Smooth muscle cell (in vitro differentiated cells): ENCODE measurements around the gene AP1B1. TPM values are rescaled to one million over a fixed set of nuclear protein-coding genes. Genes with fewer than 3 reads are reported as not detected.

Experiments used
- DNase-seq: peaks from one replicate; lab custom pipeline; 2025; ENCODE audit not compliant: unreplicated experiment; lab: John Stamatoyannopoulos, UW
- H2AFZ ChIP-seq: fragments of 200-600 bp; sonication (generic); 2 replicates; pipeline ENCODE4 v1.6.0; 2016; ENCODE audit warnings: antibody characterized with exemption, low read depth, mild to moderate bottlenecking
- H3F3A ChIP-seq: fragments of 200-600 bp; sonication (generic); 2 replicates; pipeline ENCODE4 v1.6.0; 2017; ENCODE audit warnings: antibody characterized with exemption, low read depth
- H3K27ac ChIP-seq: fragments of 200-600 bp; sonication (generic); 2 replicates; pipeline ENCODE4 v1.5.1; 2016; ENCODE audit warnings: low read depth, mild to moderate bottlenecking
- H3K27me3 ChIP-seq: fragments of 200-600 bp; sonication (generic); 2 replicates; pipeline ENCODE4 v1.6.1; 2016; ENCODE audit warnings: low read depth, mild to moderate bottlenecking
- H3K36me3 ChIP-seq: fragments of 200-600 bp; sonication (generic); 2 replicates; pipeline ENCODE4 v1.5.1; 2016; ENCODE audit warnings: low read depth
- H3K4me1 ChIP-seq: fragments of 200-600 bp; sonication (generic); 2 replicates; pipeline ENCODE4 v1.5.1; 2016; ENCODE audit warnings: low read depth
- H3K4me2 ChIP-seq: fragments of 200-600 bp; sonication (generic); 2 replicates; pipeline ENCODE4 v1.6.0; 2016; ENCODE audit warnings: mild to moderate bottlenecking
- H3K4me3 ChIP-seq: fragments of 200-600 bp; sonication (generic); 2 replicates; pipeline ENCODE4 v1.5.1; 2016; ENCODE audit warnings: mild to moderate bottlenecking
- H3K79me2 ChIP-seq: fragments of 200-600 bp; sonication (generic); 2 replicates; pipeline ENCODE4 v1.6.0; 2016; ENCODE audit warnings: low read depth, mild to moderate bottlenecking
- H3K9ac ChIP-seq: fragments of 200-600 bp; sonication (generic); 2 replicates; pipeline ENCODE4 v1.6.0; 2016; ENCODE audit warnings: low read depth
- H3K9me3 ChIP-seq: fragments of 200-600 bp; sonication (generic); replicated peaks from 2 replicates; pipeline ENCODE4 v1.5.1; 2016; ENCODE audit warnings: low read depth
- H4K20me1 ChIP-seq: fragments of 200-600 bp; sonication (generic); 2 replicates; pipeline ENCODE4 v1.6.0; 2016; ENCODE audit warnings: low read depth
- WGBS: methylation state at CpG from one replicate; pipeline ENCODE4 v1.1.7; 2016; ENCODE audit warnings: low lambda C conversion rate; 5-methylcytosine and 5-hydroxymethylcytosine counted together
- polyA plus RNA-seq: library from polyadenylated mRNA; unstranded; fragments of >200 nt; fragmentation: Nextera tagmentation; extraction: Ambion mirVana; gene quantifications from 2 replicates; pipeline ENCODE4 v1.2.1, GENCODE V29; 2016
- total RNA-seq: library from RNA; depleted of rRNA; stranded (reverse); fragments of >200 nt; gene quantifications from 2 replicates; pipeline ENCODE4 v1.2.3, GENCODE V29; 2014
- TF ChIP-seq, protein P1 (sequence below): fragments of 200-600 bp; sonication (generic); IDR thresholded peaks from 2 replicates; pipeline ENCODE4 v1.5.1; 2017; ENCODE audit warnings: borderline replicate concordance, mild to moderate bottlenecking, antibody characterized with exemption; ENCODE audit not compliant: insufficient read depth, poor library complexity, severe bottlenecking

Gene AP1B1
- total and polyA plus RNA-seq, 2 experiments from 2014 or later = 30.3 to 38.5 TPM

DNA sequence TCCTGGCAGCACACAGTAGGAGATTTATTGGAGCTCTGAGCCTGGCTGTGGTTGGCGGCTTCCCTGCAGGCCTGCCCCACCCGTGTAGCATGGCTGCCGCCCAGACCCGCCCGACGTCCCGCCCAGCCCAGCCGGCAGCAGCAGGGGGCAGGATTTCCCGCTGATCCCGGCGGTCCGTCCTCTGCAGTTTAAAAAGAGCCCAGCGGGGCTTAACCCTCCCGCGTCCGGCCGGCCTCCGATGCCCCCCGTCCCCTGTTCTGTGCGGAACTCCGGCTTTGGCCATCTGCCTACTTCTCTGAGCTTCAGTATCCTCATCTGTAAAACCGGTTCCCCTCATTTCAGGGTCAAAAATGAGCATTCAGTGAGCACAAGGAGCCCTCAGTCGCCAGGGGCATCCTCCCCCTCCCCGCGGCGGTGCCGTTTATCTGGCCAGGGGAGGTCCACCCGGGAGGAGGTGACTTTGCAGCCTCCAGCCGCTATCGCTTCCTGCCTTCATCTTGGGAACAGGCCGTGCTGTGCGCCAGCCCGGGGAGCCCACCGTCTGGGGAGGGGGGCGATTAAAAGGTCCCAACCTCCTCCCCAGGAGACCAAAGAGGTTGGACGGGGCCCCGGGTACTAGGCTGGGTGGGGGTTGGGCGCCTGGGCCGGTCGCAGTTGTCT lies 82.1 kb downstream of the AP1B1 start, which contains the start of gene GAS2L1:
TSS of gene GAS2L1 (plus strand) at position 476 of the 660 bp plus-strand sequence. CDS start 1,456 bp downstream, outside the sequence.
- Histone ChIP-seq H3K9ac (peak within 1 kb of the TSS; percentile 85), H3K9me3 (no peaks in the 10 kb centered on the region), H3K4me2 (peak within 1 kb of the TSS; percentile 89), H3K27ac (peak within 1 kb of the TSS; percentile 79), H3K4me1 (peaks cover 7% of the 10 kb centered on the region), H2AFZ (peak within 1 kb of the TSS; percentile 77), H3K79me2 (peaks cover 8% of the 10 kb centered on the region), H3K27me3 (no peaks in the 10 kb centered on the region), H4K20me1 (peaks cover 8% of the 10 kb centered on the region), H3K4me3 (peak within 1 kb of the TSS; percentile 66), H3K36me3 (no peaks in the 10 kb centered on the region), H3F3A (peaks cover under 1% of the 10 kb centered on the region)
- DNase-seq = peak; percentile 60
- TF ChIP-seq, protein P1, sequence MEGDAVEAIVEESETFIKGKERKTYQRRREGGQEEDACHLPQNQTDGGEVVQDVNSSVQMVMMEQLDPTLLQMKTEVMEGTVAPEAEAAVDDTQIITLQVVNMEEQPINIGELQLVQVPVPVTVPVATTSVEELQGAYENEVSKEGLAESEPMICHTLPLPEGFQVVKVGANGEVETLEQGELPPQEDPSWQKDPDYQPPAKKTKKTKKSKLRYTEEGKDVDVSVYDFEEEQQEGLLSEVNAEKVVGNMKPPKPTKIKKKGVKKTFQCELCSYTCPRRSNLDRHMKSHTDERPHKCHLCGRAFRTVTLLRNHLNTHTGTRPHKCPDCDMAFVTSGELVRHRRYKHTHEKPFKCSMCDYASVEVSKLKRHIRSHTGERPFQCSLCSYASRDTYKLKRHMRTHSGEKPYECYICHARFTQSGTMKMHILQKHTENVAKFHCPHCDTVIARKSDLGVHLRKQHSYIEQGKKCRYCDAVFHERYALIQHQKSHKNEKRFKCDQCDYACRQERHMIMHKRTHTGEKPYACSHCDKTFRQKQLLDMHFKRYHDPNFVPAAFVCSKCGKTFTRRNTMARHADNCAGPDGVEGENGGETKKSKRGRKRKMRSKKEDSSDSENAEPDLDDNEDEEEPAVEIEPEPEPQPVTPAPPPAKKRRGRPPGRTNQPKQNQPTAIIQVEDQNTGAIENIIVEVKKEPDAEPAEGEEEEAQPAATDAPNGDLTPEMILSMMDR = peak; percentile 51
- under 1% methylated on average over 40 of the region's 40 CpGs for WGBS

DNA sequence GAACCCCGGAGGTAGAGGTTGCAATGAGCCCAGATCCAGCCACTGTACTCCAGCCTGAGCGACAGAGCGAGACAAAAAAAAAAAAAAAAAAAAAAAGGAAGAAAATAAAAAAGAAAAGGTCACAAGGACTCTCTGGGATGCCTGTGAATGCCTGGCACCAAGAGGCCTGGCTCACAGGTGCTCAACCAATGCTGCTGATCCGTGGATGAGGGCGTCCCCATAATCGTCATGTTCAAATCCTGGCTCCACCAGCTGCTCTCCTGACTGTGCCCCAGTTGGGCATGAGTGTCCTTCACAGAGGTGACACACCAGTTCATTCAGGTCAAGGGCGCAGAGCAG lies 82.6 kb downstream of the AP1B1 start:
- TF ChIP-seq, protein P1 = no peak
- H3K27ac ChIP-seq = no peak overlapping the region
- no peak overlapping the region for H3K4me2 ChIP-seq
- no peak overlapping the region for H3K9ac ChIP-seq
- DNase-seq = no peak
- no peaks in the 10 kb centered on the region for H3K9me3 ChIP-seq
- no peaks in the 10 kb centered on the region for H3K27me3 ChIP-seq
- H3K4me1 ChIP-seq = peaks cover 6% of the 10 kb centered on the region
- peaks cover 6% of the 10 kb centered on the region for H3F3A ChIP-seq
- H3K36me3 ChIP-seq = no peaks in the 10 kb centered on the region
- WGBS = 70% methylated on average over 7 of the region's 7 CpGs
- no peak overlapping the region for H3K4me3 ChIP-seq
- no peak overlapping the region for H2AFZ ChIP-seq
- H4K20me1 ChIP-seq = peaks cover 12% of the 10 kb centered on the region
- peaks cover 8% of the 10 kb centered on the region for H3K79me2 ChIP-seq

DNA sequence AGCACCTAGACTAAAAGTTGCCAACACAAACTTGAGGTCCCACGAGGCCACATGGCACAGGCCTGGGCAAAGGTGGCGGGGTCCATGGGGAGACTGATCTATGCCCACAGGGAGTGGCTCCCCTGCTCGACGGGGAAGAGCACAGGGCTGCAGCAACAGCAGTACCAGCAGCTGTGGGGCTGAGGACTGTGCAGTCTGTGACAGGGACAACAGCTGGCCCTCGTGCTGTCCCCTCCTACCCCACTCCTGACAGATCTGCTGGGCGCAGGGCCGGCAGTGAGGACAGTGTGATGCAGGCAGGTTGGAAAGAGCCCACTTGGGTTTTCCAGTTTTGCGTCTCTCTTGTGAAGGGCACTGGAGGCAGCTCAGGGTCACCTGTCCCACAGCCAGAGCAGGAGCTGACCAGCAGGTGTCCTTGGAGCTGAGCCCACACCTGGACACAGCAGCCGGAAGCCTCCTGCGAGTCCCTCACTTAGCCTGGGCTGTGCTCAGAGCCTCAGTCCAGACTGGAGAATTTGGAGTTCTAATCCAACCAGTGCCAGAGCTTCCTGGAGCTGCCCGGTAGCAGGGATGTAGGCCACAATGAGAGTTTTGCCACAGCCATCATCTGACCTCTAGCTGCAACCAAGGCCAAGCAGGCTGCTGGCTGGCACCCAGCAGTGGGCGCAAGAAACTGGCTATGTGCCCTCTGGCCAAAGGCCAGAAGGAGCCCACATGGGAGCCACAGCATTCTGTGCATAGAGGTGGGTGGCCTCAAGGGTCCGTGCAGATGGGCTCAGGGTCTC lies 85.5 kb downstream of the AP1B1 start:
- H3K79me2 ChIP-seq = peaks cover 8% of the 10 kb centered on the region
- H3K9ac ChIP-seq = no peak overlapping the region
- no peaks in the 10 kb centered on the region for H3K9me3 ChIP-seq
- no peak overlapping the region for H3K4me2 ChIP-seq
- no peak overlapping the region for H3K4me3 ChIP-seq
- WGBS = 84% methylated on average over 13 of the region's 13 CpGs
- peaks cover 29% of the 10 kb centered on the region for H3F3A ChIP-seq
- H3K36me3 ChIP-seq = peaks cover 3% of the 10 kb centered on the region
- H3K27ac ChIP-seq = no peak overlapping the region
- no peak for DNase-seq
- H3K27me3 ChIP-seq = no peaks in the 10 kb centered on the region
- peaks cover 4% of the 10 kb centered on the region for H3K4me1 ChIP-seq
- H4K20me1 ChIP-seq = peaks cover 37% of the 10 kb centered on the region
- no peak overlapping the region for H2AFZ ChIP-seq
- TF ChIP-seq, protein P1 = no peak
